Stimulated activated CD8-positive, alpha-beta memory T cell treated with anti-CD3 and anti-CD28 coated beads, Interleukin-15, amount 100 ng/mL, for 24 hours (primary cell): Measurements from ENCODE around the gene PRMT5.

Experiments
- DNase-seq: peaks from one replicate; pipeline ENCODE4 v3.0.0-alpha.2; 2020; ENCODE audit warnings: low read depth

PRMT5 gene

GRCh38 chr14:22875003-22875747, 54.0 kb downstream of the PRMT5 start:
- DNase-seq, result no peak

DNA sequence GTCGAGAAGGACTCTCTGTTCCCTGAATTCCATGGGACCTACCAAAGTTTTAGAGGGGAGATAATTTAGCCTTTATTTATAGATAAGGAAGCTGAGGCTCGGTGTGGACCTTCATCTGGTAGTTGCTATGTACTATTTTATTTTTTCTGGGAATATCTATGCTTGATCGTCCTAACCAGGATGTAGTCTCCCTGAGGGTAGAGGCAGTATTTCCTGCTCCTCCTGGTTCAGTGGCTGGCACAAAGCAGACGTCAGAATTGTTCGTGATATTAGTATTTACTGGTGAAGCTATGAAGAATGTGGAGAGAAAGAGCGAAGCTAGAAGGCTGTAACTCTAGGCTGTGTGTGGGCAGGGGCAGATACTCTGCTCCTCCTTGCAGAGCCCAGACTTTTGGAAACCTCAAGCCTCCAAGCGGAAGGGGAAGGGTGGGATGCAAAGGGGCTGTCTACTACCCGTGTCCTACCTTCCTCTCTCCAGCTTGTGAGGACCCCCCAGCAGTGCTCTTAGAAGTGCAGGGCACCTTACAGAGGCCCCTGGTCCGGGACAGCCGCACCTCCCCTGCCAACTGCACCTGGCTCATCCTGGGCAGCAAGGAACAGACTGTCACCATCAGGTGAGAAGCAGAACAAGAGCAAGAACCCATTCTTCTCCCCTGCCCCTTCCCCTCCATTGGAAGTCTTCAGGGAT, 56.2 kb downstream of the PRMT5 start:
- no peak for DNase-seq

- DNase-seq, result peak; percentile 48
Measured at GRCh38 chr14:22872033-22872832, 56.9 kb downstream of the PRMT5 start.

GRCh38 chr14:22871224-22872032, 57.7 kb downstream of the PRMT5 start, which contains the start of gene LRP10:
Gene LRP10, plus strand, starts transcription at chr14:22871740. Its CDS starts 564 bp downstream, at chr14:22872304.
- peak; percentile 33 for DNase-seq

DNA sequence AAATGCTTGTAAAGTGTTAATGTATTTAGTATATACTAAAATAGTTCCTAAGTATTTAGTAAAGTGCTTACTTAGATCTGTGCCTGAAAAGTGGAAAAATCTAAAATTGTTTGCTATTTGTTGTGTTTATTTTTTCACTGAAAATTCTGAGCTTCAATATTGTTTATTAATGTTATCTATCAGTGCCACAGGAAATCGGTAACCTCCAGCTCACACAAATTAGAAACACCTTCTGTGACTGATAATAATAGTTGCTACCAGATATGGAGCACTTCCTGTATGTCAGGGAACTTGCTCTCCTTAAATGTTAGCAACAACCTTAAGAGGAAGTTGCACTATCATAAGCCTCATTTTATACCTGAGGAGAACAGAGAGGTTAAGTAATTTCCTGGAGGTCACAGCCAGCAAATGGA, 58.4 kb downstream of the PRMT5 start:
- no peak for DNase-seq
